Dermis lymphatic vessel endothelial cell (primary cell): ENCODE measurements around the gene CDR2L. TPM values are rescaled to one million over a fixed set of nuclear protein-coding genes. Genes with fewer than 3 reads are reported as not detected.

Experiments used
- total RNA-seq: library from RNA; depleted of rRNA; stranded (reverse); fragments of >200 nt; gene quantifications from 2 replicates; pipeline ENCODE4 v1.2.1, GENCODE V29; 2014

Gene CDR2L
- total RNA-seq = 4.3 and 7.0 TPM in 2 replicates

DNA sequence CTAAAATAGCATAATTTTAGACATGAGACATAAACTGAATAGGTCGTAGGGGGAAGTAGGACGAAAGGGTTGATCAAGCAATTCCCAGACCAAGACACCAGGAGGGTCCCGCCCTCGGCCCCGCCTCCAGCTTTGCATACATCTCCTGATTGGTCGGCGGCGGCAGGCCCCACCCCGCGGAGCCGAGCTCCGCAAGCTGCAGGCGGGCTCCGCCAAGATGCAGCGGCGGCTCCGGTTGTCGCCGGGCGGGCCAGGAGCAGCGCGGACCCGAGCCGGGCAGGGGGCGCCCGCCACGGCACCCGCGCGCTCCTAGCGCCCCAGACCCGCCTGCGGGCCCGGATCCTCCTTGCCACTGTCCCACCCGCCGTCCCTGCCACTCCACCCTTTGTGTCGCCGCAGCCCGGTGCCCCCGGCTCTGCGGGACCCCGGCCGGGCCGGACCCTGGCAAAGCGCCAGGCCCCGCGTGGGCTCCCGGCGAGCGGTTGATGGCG, at the start of gene CDR2L:
CDR2L (plus strand) TSS at position 215 of the 491 bp plus-strand sequence. CDS start 412 bp downstream, outside the sequence.

DNA sequence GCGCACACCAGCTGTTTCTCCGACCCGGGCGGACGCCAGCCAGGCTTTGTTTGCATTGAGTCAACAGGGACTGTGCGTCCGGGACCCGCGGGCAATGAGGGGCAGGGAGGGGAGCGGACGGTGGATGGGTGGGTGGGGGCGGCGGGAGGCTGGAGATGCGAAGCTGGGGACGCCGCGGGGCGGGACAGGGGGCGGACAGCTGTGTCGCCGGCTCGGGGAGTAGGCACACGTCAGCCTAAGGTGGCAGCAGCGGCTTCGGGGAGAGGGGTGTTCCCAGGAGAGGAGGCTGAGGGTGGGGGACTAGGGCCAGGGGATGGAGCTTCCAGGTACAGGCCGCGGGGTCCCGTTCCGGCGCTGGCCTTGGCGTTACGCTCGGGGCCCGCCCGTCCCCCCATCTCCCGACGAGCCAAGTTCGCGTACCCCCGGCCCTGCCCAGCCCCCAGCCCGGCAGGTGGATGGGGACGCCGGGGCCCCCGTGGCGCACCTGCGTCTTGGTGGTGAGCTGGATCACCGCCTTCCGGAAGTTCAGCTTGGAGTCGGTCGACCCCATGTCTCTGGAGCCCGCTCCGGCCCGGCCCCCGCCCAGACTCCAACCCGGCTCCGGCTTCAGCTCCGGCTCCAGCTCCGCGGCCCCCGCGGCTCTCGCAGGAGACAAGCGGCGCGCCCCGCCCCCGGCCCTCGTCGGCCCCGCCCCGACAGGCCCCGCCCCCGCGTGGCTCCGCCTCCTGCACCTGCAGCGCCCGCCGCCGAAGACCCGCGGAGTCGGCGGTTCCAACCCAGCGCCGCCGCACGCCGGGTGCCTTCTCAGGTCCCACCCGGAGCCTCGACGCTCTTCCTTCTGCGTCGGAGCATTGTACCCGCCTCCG, 15.1 kb upstream of the CDR2L start, which contains the start of gene HID1:
HID1 (minus strand) TSS at position 653 of the 866 bp plus-strand sequence; CDS start at position 550, 103 bp downstream.

DNA sequence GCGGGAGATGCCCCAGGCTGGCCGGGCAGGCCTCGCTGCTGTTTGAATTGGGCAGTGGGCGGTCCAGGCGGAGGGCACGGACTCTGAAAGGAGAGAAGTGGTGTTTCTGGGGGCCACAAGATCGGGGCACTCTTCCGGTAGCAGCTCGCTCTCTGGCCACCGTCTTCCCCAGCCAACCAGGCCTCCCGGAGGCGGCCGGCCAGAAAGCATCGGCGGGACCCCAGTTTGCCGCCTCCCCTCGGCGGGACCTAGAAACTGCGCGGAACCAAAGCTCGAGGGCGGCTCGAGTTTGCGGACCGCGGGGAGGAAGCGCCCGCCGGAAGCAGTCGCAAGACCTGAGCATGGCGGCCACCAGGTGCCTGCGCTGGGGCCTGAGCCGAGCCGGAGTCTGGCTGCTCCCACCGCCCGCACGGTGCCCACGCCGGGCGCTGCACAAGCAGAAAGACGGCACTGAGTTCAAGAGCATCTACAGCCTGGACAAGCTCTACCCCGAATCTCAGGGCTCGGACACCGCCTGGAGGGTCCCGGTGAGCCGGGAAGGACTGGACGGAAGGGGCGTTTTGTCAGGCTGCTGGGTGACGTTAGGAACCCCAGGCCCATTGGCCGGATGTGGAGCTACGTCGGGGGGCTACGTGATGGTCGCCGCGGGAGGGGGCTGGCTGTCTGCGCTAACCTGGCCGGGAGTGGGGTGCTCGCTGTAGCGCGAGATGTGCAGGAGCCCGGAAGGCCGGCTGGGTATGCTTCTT, 25.1 kb downstream of the CDR2L start, which contains the start of gene MRPL58:
MRPL58 (plus strand) TSS at position 325 of the 746 bp plus-strand sequence; CDS start at position 342, 17 bp downstream.

DNA sequence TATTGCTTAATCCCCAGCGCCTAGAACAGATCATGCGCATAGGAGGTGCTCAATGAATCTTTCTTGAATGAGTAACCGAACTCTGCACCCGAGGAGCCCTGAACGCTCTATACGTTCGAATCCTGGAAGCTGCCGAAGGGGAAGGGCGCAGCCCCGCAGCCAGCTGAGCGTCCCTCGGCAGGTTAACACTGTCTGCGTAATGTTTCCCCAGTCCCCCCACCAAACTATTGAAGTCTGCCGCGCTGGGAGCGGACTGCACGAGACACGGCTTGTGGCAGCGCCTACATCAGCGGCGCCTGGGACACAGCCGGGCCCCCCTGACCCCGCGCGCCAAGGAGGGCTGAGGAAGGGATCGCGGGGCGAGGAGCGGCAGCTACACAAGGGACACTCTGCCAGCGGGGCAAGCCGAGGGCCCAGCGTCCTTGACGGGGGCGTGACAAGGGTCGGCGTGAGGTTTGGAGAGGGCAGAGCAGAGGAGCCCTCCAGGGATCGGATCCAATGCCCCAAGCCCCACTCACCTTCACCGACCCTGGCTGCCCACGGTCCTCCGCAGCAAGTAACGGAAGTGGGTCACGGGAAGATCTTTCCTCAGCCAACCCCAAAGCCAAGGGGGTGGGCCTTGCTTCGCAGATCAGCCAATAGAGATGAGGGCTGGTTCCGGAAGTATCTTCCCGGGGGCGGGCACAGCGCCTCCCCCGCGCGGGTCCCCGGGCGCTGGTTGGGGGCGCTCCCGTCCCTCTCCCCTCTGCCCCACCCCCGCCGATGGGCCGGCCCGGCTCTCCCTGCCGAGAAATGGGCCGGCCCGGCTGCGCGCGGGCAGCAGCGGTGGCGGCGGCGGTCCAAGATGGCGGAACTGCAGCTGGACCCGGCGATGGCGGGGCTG, 59.2 kb downstream of the CDR2L start, which contains the start of the genes ATP5PD and KCTD2:
ATP5PD (minus strand) TSS at position 563 of the 883 bp plus-strand sequence. CDS start 4,319 bp downstream, outside the sequence.
KCTD2 (plus strand) TSS at position 819 of the 883 bp plus-strand sequence; CDS start at position 845, 26 bp downstream.

Other genes with a start within 250 kb of the CDR2L start
- gene NHERF1, start 239.0 kb upstream of the CDR2L start, total RNA-seq = 4.2 and 5.8 TPM in 2 replicates
- gene NAT9, start 211.3 kb upstream of the CDR2L start, total RNA-seq = 23.4 and 25.4 TPM in 2 replicates
- gene GRIN2C, start 127.7 kb upstream of the CDR2L start, total RNA-seq = under 0.01 TPM in 1 of 2 replicates, not detected in the other
- gene FDXR, start 114.6 kb upstream of the CDR2L start, total RNA-seq = 19.3 and 20.4 TPM in 2 replicates
- gene FADS6, start 94.0 kb upstream of the CDR2L start, total RNA-seq = not detected in 2 replicates
- gene USH1G, start 64.4 kb upstream of the CDR2L start, total RNA-seq = not detected in 2 replicates
- gene OTOP2, start 63.4 kb upstream of the CDR2L start, total RNA-seq = not detected in 2 replicates
- gene OTOP3, start 51.7 kb upstream of the CDR2L start, total RNA-seq = not detected in 2 replicates
- 41.6 and 45.6 TPM in 2 replicates for gene HID1, start 14.9 kb upstream of the CDR2L start, total RNA-seq
- gene MRPL58, start 25.0 kb downstream of the CDR2L start, total RNA-seq = 17.1 and 18.3 TPM in 2 replicates
- 202 and 234 TPM in 2 replicates for gene ATP5PD, start 59.3 kb downstream of the CDR2L start, total RNA-seq
- 10.2 and 11.6 TPM in 2 replicates for gene KCTD2, start 59.6 kb downstream of the CDR2L start, total RNA-seq
- 5.0 and 5.2 TPM in 2 replicates for gene SLC16A5, start 100.3 kb downstream of the CDR2L start, total RNA-seq
- gene ARMC7, start 122.3 kb downstream of the CDR2L start, total RNA-seq = 2.4 and 5.8 TPM in 2 replicates
- gene NT5C, start 144.1 kb downstream of the CDR2L start, total RNA-seq = 38.9 and 67.3 TPM in 2 replicates
- 41.5 and 64.9 TPM in 2 replicates for gene JPT1, start 166.9 kb downstream of the CDR2L start, total RNA-seq
- gene SUMO2, start 195.3 kb downstream of the CDR2L start, total RNA-seq = 132 and 135 TPM in 2 replicates
- 28.7 and 30.8 TPM in 2 replicates for gene NUP85, start 218.0 kb downstream of the CDR2L start, total RNA-seq